ENCODE results near the gene CHST6.
A peak's percentile ranks its signal among the peaks of the same experiment; 100 is the strongest.
"Not testable (repeated sequence)": the region's sequence is repeated elsewhere in the genome, so short reads cannot be mapped to it uniquely, and the experiment has no call there.

CHST6 gene

GRCh38 chr16:75495076-75495674 is at the start of gene CHST6:
Gene CHST6 (minus strand): TSS chr16:75495441. CDS start chr16:75479828, 15,613 bp downstream.
- peak within 1 kb of the TSS; percentile 11 for H3K4me3 ChIP-seq (ENCODE audit: low read depth, low read length)
- TF ChIP-seq BCL11A (tag by site-specific recombination; IDR thresholded peaks at IDR 0.05; ENCODE audit: low read depth) (no peak), PRDM4 (tag by site-specific recombination; IDR thresholded peaks at IDR 0.05) (no peak), ZNF449 (tag by site-specific recombination; IDR thresholded peaks at IDR 0.05) (no peak), ZSCAN23 (tag by site-specific recombination; IDR thresholded peaks at IDR 0.05) (no peak), MEIS1 (CRISPR knock-in tag; IDR thresholded peaks at IDR 0.05; ENCODE audit: borderline replicate concordance) (no peak), ZNF202 (tag by site-specific recombination; IDR thresholded peaks at IDR 0.05; ENCODE audit: borderline replicate concordance) (no peak), SP3 (tag by site-specific recombination; IDR thresholded peaks at IDR 0.05) (no peak), PBX3 (CRISPR knock-in tag; IDR thresholded peaks at IDR 0.05) (no peak), ZNF311 (tag by site-specific recombination; IDR thresholded peaks at IDR 0.05; ENCODE audit: borderline replicate concordance) (no peak), ZNF645 (tag by site-specific recombination; IDR thresholded peaks at IDR 0.05) (no peak), ZNF600 (tag by site-specific recombination; IDR thresholded peaks at IDR 0.05) (no peak), ZNF433 (tag by site-specific recombination; IDR thresholded peaks at IDR 0.05; ENCODE audit: low read depth) (no peak), ZNF677 (tag by site-specific recombination; IDR thresholded peaks at IDR 0.05) (no peak), BCL11B (tag by site-specific recombination; IDR thresholded peaks at IDR 0.05; ENCODE audit: low read depth) (no peak), MYNN (tag by site-specific recombination; IDR thresholded peaks at IDR 0.05; ENCODE audit: borderline replicate concordance) (no peak), ZNF391 (tag by site-specific recombination; IDR thresholded peaks at IDR 0.05; ENCODE audit: borderline replicate concordance, low read depth) (no peak), KLF7 (tag by site-specific recombination; IDR thresholded peaks at IDR 0.05; ENCODE audit: borderline replicate concordance) (no peak)
- POLR2A ChIA-PET: no interaction called here

GRCh38 chr16:75542462-75542861 is 47.2 kb upstream of the CHST6 start:
- POLR2A ChIA-PET; H3K9me3 ChIP-seq (ENCODE audit: control insufficient read depth, insufficient read depth, low read depth, low read length); H3K27ac ChIP-seq (ENCODE audit: extremely low read depth, low read depth, low read length); H3K4me3 ChIP-seq (ENCODE audit: low read depth, low read length); H3K4me1 ChIP-seq (ENCODE audit: control insufficient read depth, insufficient read depth, low read length); H3K36me3 ChIP-seq (ENCODE audit: control insufficient read depth in 2 of 2, insufficient read depth in 1 of 2, low read length in 2 of 2): not testable (repeated sequence)
- CTCF ChIA-PET: interaction anchor here (0.6 kb wide), 1 partner anchor 25 kb away, joined by 3 read pairs; no protein-coding TSS in a partner anchor

More at GRCh38 chr16:75495076-75495674, at the start of gene CHST6:
- CTCF ChIA-PET: interaction anchor here (1.7 kb wide), 1 partner anchor 22 kb away, joined by 7 read pairs; no protein-coding TSS in a partner anchor
- Histone ChIP-seq H3K36me3 (ENCODE audit: control insufficient read depth in 2 of 2, insufficient read depth in 1 of 2, low read length in 2 of 2) (no peaks in the 10 kb centered on the region), H3K9me3 (ENCODE audit: control insufficient read depth, insufficient read depth, low read depth, low read length) (no peaks in the 10 kb centered on the region), H3K4me1 (ENCODE audit: control insufficient read depth, insufficient read depth, low read length) (peaks cover 20% of the 10 kb centered on the region), H3K27ac (ENCODE audit: extremely low read depth, low read depth, low read length) (no peak within 1 kb of the TSS)
